Gastrocnemius medialis (tissue), 4 donors: ENCODE results near the gene VSTM2L. TPM values are rescaled to one million over a fixed set of nuclear protein-coding genes. Genes with fewer than 3 reads are reported as not detected.

Experiments
- ATAC-seq, 2 donors: fragments of 150-250 bp; one replicate each; pipeline ENCODE4 v1.9.1; 2016
- DNase-seq, 2 donors: peaks; one replicate each; pipeline ENCODE4 v3.0.0-alpha.2; 2019
- H3K27ac ChIP-seq, 4 donors: fragments of 200-600 bp; sonication (generic); 1 replicate in 1 of 4; 2 replicates in 3 of 4; pipeline ENCODE4 v1.5.1; 2016 to 2018; ENCODE audit warnings: mild to moderate bottlenecking in 2 of 4, moderate library complexity in 1 of 4
- H3K27me3 ChIP-seq, 3 donors: fragments of 200-600 bp; sonication (generic) in 2 of 3; 1 replicate in 1 of 3; 2 replicates in 2 of 3; pipeline versions ENCODE4 v1.5.1 to v1.6.0; 2016 to 2019; ENCODE audit warnings: mild to moderate bottlenecking in 1 of 3, moderate library complexity in 1 of 3
- H3K36me3 ChIP-seq, 2 donors: fragments of 200-600 bp; sonication (generic) in 1 of 2; one replicate each; pipeline ENCODE4 v1.5.1; 2017 to 2018
- H3K4me1 ChIP-seq, 2 donors: fragments of 200-600 bp; sonication (generic) in 1 of 2; one replicate each; pipeline ENCODE4 v1.5.1; 2016 to 2017; ENCODE audit warnings: mild to moderate bottlenecking in 2 of 2
- H3K4me3 ChIP-seq, 4 donors: fragments of 200-600 bp; sonication (generic) in 3 of 4; 1 replicate in 1 of 4; 2 replicates in 3 of 4; pipeline ENCODE4 v1.5.1; 2016 to 2019; ENCODE audit warnings: mild to moderate bottlenecking in 2 of 4
- H3K9me3 ChIP-seq, 3 donors: fragments of 200-600 bp; sonication (generic) in 2 of 3; 1 replicate in 1 of 3; 2 replicates in 2 of 3; pipeline ENCODE4 v1.5.1; 2016 to 2019
- POLR2A ChIP-seq, 2 donors: fragments of 450-650 bp; IDR thresholded peaks; one replicate each; pipeline ENCODE4 v1.6.1; 2017; ENCODE audit warnings: antibody characterized with exemption in 2 of 2, mild to moderate bottlenecking in 2 of 2, moderate library complexity in 2 of 2
- in situ Hi-C, 4 donors: fragments of 200-750 bp; cut with MboI; loops; one replicate each; pipeline versions ENCODE4 v1.15.0 to v1.8.0; 2017; ENCODE audit warnings: low sequenced_read_pairs in 4 of 4
- intact Hi-C: fragments of 100-400 bp; cut with DNase I; formaldehyde crosslinking; loops from one replicate; pipeline ENCODE4 v1.15.1; 2023; ENCODE audit warnings: low total_unique reads
- total RNA-seq, 4 donors: library from RNA; depleted of rRNA; stranded (reverse); fragments of >200 nt; gene quantifications; one replicate each; pipeline versions ENCODE4 v1.1.0 to v1.2.3, GENCODE V29; 2016
- TF ChIP-seq, protein P1 (sequence below), 5 experiments: fragments of 450-650 bp in 3 of 5; fragments of 200-600 bp in 2 of 5; sonication (generic) in 2 of 5; IDR thresholded peaks in 4 of 5; conservative IDR thresholded peaks in 1 of 5; 1 replicate in 4 of 5; 2 replicates in 1 of 5; pipeline ENCODE4 v1.5.1; 2016 to 2019; ENCODE audit warnings: antibody characterized with exemption in 5 of 5, mild to moderate bottlenecking in 3 of 5, moderate library complexity in 3 of 5

The VSTM2L gene
- total RNA-seq, 4 donors from 2014 or later: 1.6 to 2.6 (median 2.4) TPM; not detected in 1

DNA sequence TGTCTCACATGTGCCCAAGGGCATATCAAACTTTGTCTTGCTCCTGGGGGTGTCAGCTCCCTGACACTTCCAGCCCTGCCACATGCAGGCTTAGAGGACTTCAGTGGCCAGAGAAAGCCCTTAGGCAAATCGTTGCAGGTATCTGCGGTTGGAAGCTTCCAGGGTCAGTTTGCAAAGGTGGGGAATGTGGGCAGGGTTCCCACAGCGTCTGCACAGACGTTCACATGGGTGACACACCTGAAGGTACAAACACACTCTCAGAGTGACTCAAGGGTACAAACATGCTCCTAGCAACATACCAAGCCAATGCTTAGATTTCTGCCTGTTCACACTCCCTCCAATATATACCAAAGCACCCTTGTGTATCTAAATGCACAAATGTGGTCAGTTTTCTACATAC, 30.0 kb downstream of the VSTM2L start:
- ATAC-seq (no peak), DNase-seq (no peak)
- Histone ChIP-seq H3K4me1 (no peaks in the 10 kb centered on the region), H3K36me3 (no peaks in the 10 kb centered on the region), H3K9me3 (no peaks in the 10 kb centered on the region), H3K4me3 (no peak overlapping the region), H3K27ac (no peak overlapping the region), H3K27me3 (peaks cover 0 to 9% (median 7%) of the 10 kb centered on the region in 3 donors)
- no peak for TF ChIP-seq POLR2A (IDR thresholded peaks at IDR 0.05)
- TF ChIP-seq, protein P1, sequence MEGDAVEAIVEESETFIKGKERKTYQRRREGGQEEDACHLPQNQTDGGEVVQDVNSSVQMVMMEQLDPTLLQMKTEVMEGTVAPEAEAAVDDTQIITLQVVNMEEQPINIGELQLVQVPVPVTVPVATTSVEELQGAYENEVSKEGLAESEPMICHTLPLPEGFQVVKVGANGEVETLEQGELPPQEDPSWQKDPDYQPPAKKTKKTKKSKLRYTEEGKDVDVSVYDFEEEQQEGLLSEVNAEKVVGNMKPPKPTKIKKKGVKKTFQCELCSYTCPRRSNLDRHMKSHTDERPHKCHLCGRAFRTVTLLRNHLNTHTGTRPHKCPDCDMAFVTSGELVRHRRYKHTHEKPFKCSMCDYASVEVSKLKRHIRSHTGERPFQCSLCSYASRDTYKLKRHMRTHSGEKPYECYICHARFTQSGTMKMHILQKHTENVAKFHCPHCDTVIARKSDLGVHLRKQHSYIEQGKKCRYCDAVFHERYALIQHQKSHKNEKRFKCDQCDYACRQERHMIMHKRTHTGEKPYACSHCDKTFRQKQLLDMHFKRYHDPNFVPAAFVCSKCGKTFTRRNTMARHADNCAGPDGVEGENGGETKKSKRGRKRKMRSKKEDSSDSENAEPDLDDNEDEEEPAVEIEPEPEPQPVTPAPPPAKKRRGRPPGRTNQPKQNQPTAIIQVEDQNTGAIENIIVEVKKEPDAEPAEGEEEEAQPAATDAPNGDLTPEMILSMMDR (IDR thresholded peaks at IDR 0.05 in 4 of 5, conservative IDR thresholded peaks at IDR 0.05 in 1 of 5): no peak
- intact Hi-C loops (no loop called here), in situ Hi-C loops (no loop called here)

GRCh38 chr20:37933786-37934633, 31.1 kb downstream of the VSTM2L start:
- intact Hi-C loops: no loop called here
- no peak for DNase-seq
- peaks cover 0 to 9% (median 3%) of the 10 kb centered on the region in 3 donors for H3K27me3 ChIP-seq
- H3K4me1 ChIP-seq: no peaks in the 10 kb centered on the region
- H3K4me3 ChIP-seq: no peak overlapping the region
- TF ChIP-seq, protein P1 (IDR thresholded peaks at IDR 0.05 in 4 of 5, conservative IDR thresholded peaks at IDR 0.05 in 1 of 5): no peak
- TF ChIP-seq POLR2A (IDR thresholded peaks at IDR 0.05): no peak
- no peak for ATAC-seq
- no peaks in the 10 kb centered on the region for H3K9me3 ChIP-seq
- no peak overlapping the region for H3K27ac ChIP-seq
- in situ Hi-C loops: no loop called here
- H3K36me3 ChIP-seq: no peaks in the 10 kb centered on the region

DNA sequence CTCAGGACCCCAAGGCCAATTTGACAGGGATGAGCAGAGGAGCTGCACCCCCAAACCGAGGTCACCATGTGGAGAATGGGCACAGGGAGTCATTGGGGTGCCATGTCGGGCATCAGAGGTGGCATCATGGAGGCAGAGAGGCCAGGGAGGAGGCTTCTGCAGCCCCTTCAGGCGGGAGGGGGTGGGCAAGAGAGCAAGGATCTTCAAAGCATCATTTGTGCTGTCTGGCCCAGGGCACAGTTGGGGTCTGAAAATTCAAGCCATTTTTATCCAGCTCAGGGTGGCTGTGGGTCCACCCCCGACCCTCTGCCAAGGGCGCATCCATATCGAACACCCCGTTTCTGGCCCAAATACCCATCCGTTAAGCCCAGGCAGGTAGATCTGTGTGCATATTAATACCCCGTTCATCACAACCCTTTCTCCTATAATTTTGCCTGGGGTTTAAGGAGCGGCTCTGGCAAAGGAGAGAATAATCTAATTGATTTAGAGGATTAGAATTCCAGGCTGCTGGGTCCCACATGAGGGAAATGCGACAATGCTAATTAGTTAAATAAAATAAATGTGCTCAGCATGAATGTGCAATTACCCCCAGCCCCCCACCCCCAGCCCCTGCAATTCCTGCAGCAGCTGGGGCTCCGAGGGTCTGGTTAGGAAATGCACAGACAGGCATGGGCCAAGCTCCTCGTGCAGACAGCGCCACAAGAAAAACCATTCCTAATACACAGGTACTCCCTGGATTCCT, 31.9 kb downstream of the VSTM2L start:
- no peaks in the 10 kb centered on the region for H3K4me1 ChIP-seq
- DNase-seq (no peak), ATAC-seq (no peak)
- in situ Hi-C loops: no loop called here
- TF ChIP-seq, protein P1 (IDR thresholded peaks at IDR 0.05 in 4 of 5, conservative IDR thresholded peaks at IDR 0.05 in 1 of 5): no peak
- TF ChIP-seq POLR2A (IDR thresholded peaks at IDR 0.05): no peak
- no peak overlapping the region for H3K27ac ChIP-seq
- intact Hi-C loops: no loop called here
- H3K36me3 ChIP-seq: no peaks in the 10 kb centered on the region
- H3K9me3 ChIP-seq: no peaks in the 10 kb centered on the region
- no peak overlapping the region for H3K4me3 ChIP-seq
- H3K27me3 ChIP-seq: peaks cover 0 to 9% (median 3%) of the 10 kb centered on the region in 3 donors

GRCh38 chr20:37935435-37935834, 32.5 kb downstream of the VSTM2L start:
- ATAC-seq (no peak), DNase-seq (no peak)
- in situ Hi-C loops (no loop called here), intact Hi-C loops (no loop called here)
- peaks cover 0 to 9% (median 3%) of the 10 kb centered on the region in 3 donors for H3K27me3 ChIP-seq
- H3K9me3 ChIP-seq: no peaks in the 10 kb centered on the region
- no peak for TF ChIP-seq POLR2A (IDR thresholded peaks at IDR 0.05)
- TF ChIP-seq, protein P1 (IDR thresholded peaks at IDR 0.05 in 4 of 5, conservative IDR thresholded peaks at IDR 0.05 in 1 of 5): no peak
- H3K4me1 ChIP-seq: no peaks in the 10 kb centered on the region
- H3K36me3 ChIP-seq: no peaks in the 10 kb centered on the region
- H3K4me3 ChIP-seq: no peak overlapping the region
- no peak overlapping the region for H3K27ac ChIP-seq
